CD4-positive, alpha-beta T cell treated with Interleukin-2 at 100 ng/mL for 4 hours (primary cell): ENCODE results near the gene BABAM2.
A peak's percentile ranks its signal among the peaks of the same experiment; 100 is the strongest.
"Not testable (repeated sequence)": the region's sequence is repeated elsewhere in the genome, so short reads cannot be mapped to it uniquely, and the experiment has no call there.

Experiments
- DNase-seq: peaks from one replicate; pipeline ENCODE4 v3.0.0-alpha.2; 2020; ENCODE audit warnings: low spot score

The BABAM2 gene

DNA sequence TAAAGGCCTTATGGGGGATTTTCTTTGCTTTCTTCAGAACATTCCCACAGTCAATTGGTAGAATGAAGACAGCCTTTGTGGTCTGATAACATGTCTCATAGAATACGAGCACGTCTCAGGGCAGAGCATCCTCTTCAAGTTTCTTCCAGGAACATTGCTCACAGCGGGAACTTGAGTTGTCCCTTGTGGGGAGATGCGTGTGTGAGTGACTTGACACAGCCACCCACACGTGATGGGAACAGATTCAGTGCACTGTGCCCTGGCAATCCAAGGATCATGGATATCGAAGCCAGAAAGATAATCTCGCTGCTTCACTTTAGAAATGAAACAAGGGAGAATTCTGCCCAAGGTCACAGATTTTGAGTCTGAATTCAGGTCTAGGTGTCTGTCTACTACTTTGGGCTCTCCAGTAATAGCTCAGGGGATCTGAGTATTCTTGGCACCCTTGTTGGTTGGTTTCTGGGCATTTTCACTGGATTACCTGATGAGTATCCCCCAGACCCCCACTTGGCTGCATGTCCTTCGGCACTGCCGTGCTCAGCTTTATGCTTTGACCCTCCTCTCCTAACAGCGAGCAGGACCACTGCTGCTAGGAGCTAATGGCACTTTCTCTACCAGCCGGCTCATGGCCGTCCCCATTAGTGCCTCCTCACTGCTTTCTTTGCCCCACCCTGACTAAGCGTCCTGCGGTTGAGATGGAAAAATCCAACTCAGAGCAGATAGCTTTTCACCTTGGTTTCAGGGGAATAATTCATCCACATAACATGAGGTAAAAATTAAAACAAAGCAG is 426.2 kb downstream of the BABAM2 start:
- no peak for DNase-seq

DNA sequence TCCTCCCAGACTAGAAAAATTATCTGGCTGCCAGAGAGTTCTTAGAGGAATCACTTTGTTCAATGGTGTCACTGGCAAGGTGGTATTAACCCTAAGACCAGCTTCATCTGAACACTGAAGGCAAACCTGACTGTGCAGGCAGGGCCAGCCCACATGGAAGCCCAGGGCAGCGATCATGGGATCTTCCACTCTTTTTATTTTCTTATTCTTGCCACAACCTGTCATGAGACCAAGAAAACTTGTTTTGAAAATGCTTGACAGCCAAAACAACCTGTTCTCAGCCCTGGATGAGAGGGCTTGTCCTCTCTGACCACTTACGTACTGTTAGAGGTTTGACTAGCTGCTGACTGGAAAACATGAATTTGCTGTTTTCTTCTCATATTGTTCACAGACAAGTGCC is 426.9 kb downstream of the BABAM2 start:
- no peak for DNase-seq

DNA sequence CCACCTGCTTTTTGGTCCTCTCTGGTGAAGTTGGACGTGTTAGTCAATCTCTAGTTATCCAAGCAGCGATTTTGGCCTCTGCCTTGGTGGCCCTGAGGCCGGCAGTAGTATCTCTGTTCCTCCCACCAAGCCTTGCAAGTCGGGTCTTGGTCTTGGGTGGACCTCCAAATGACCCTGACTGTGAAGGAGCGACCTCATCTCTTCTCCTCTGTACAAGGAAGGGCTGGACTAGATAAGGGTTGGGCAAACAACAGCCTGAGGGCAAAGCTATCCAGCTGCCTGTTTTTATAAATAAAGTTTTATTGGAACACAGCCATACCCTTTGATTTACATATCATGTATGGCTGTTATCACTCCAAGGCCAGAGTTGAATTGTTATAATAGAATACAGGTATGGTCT is 427.5 kb downstream of the BABAM2 start:
- no peak for DNase-seq

DNA sequence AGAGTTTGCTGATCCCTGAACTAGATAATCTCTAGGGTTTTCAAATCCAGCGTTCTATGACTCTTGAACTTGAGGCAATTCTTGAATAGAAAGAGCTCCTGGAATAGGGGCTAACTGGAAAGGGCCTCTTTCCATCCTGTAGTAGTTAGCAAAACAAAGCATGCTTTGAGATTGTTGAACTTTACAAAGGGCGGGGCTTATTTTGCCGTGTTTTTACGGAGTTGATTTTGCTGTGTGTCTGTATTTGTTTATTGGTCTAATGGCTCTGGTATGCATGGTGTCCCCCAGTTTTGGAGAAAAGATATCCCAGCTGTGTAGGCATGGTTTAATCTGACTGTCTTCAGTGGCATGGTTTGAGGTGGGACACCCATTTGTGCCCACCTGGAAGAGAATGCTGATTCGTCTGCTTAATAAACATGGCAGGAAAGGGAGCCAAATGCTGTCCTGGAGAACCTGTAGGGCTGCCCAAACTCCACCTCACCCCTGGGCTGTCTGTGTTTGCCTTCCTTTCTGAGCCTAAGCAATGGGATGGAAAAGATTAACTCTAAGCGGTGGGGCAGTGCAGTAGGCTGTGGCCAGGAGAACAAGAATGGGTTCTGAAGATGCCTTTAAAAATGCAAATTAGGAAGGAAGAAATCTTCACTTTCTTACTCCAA is 428.1 kb downstream of the BABAM2 start:
- no peak for DNase-seq

DNA sequence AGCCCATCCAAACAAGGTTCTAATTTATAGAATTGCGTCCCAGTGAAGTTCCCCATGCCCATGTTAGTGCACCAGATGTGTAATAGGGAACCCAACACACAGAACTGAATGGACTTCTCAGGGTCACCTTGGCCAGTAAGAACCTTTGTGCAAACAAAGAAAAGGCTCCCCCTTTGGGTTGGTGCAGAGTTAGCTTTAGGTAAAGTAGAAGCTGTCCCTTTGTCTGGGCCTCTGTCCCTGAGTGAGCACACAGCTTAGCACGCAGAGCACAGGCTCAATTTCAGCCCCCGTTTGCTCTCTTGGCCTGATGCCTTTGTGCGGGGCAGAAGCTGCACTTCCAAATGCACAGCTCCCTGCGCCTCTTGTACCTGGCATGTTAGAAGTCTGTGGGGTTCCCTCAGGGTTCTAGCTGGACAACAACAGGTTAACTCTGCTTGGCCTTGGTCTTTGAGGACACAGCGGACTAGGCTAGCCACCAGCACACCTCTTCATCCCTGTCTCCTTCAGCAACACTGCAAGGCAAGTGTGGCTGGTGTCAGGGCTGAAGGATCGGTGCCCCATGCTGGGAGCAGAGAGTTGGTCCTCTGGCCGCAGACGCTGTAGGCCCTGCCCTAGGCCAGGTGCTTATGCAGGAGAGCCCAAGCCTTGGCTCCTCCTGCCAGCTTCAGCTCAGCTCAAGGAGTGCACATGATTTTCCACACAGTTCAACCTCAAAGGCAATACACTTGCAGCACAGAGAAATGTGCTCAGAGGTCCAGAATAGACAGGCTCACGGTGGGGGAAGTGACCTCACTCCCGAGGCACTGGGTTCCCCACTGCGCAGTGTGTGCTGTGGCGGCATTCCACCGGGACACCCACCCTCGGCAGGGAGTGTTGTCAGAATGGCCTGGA is 428.8 kb downstream of the BABAM2 start:
- no peak for DNase-seq

DNA sequence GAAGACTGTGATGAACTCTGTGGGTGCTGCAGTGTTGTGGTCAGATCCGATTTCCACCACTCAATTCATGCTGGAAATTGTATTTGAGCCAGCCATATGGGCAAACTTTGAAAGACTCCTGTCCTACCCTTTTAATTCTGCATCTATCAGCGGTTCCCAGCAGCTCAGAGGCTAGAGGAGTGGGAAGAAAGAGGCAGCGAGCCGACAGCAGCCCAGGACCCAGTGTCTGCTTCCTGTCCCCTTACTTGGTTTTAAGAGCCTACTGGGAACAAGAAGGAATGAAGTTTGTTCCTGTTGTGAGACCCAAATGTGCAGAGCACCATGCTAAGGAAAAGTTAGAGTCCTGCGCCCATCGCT is 429.5 kb downstream of the BABAM2 start:
- no peak for DNase-seq

DNA sequence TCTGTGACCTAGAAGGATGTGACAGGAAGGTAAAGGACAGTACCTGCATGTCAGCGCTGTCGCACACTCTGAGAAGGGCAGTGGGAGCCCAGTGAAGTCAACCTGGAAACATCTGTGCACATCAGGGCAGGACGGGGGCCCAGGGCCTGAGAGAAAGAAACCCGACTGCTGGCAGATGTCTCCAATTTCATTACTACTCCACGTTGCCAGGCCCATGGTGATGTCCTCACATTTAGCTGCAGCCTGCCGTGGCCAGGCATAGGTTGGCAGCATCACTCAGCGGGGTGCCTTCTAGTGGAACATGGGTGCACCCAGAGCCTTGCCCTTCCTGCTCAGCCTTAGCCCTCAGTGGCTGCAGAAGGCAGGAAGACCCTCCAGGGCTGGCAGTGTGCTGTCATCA is 429.8 kb downstream of the BABAM2 start:
- DNase-seq, result no peak

DNA sequence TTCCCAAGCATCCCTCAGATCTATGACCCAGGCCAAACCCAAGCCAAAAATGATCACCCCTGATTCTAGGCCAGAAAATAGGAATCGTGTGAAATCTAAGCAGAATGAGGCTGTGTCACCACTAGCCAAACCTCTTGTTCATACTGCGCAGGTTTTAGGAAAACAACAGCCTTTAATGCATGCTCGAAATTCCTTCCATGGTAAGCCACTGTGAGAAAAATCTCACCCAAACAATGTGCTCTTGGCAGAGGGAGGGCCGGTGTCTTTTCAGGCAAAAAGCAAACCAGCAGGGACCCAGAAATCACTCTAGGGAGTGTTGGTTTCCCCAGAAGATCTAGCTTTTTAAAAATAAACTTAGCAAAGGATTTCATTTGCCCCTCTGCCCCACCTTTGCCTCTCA is 430.9 kb downstream of the BABAM2 start:
- no peak for DNase-seq

DNA sequence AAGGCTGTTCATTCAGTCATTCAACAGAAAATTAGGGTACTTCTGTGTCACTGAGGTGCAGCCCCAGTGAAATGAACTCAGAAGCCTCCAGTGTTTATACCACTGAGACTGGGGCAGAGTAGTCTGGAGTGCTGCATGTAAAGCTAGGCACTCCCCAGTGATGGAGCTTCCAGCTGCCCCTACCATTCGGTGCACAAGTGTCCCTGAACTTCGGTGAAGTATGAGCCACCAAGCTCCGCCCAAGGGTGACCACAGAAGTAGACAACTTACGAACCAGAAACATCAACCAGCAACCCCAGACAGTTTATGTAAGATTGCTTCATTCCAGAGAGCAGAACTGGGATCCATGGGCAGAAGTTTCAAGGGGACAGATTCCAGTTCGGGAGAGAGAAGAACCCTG is 431.5 kb downstream of the BABAM2 start:
- no peak for DNase-seq

DNA sequence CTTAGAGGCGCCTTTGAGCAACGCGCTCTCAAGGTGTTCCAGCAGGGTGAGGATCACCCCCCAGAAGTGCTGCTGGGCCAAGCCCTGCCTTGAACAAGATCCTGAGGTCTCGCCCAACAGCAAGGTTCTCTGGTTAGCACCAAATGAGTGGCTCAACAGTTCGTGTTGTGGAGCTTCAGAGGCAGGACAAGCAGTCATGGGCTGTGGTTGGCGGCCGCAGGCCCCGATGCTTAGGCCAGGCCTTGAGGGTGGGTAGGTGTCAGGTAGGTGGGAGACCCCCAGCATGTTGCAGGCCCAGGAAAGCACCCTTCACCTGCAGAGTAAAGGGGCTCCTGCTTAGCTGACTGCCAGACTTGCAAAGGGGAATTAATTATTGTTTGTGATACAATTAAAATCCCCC is 431.9 kb downstream of the BABAM2 start:
- DNase-seq, result no peak

DNA sequence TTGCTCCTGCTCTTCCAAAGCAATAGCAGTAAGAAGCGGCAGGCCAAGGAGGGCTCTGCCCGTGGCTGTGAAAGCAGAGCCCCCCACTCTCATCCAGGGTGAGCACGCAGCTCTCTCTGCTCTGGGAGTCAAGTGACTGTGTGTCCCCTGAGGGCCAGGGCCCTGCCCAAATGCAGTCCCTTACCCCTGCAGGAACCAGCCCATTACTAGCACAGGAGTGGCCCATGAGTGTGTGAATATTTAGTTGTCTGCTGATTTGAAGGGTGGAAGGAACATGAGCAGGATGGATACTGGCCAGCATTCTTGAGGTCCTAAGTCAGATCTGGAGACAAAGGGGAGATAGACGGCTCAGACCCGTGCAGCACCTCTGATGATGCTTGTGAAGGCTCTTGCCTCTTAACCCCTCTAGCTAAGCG is 432.5 kb downstream of the BABAM2 start:
- DNase-seq, result no peak

DNA sequence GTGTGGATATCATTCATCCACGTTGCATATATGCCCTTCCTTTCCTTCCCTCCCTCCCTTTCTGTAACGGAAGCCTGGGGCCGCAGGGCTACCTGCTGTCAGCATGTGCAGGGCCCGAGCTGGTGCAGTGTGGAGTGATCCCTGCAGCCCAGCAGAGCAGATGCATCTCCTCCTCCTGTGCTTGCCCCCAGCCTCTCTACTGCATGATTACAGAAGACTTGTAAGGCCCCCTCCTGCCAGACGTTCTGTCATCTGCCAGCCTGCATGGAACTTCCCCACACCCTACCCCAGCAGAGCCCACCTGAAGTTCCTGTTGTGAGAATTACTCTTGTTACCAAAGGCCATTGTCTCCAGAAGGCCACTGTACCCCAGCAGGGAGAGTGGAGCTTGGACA is 434.6 kb downstream of the BABAM2 start:
- DNase-seq, result no peak

DNA sequence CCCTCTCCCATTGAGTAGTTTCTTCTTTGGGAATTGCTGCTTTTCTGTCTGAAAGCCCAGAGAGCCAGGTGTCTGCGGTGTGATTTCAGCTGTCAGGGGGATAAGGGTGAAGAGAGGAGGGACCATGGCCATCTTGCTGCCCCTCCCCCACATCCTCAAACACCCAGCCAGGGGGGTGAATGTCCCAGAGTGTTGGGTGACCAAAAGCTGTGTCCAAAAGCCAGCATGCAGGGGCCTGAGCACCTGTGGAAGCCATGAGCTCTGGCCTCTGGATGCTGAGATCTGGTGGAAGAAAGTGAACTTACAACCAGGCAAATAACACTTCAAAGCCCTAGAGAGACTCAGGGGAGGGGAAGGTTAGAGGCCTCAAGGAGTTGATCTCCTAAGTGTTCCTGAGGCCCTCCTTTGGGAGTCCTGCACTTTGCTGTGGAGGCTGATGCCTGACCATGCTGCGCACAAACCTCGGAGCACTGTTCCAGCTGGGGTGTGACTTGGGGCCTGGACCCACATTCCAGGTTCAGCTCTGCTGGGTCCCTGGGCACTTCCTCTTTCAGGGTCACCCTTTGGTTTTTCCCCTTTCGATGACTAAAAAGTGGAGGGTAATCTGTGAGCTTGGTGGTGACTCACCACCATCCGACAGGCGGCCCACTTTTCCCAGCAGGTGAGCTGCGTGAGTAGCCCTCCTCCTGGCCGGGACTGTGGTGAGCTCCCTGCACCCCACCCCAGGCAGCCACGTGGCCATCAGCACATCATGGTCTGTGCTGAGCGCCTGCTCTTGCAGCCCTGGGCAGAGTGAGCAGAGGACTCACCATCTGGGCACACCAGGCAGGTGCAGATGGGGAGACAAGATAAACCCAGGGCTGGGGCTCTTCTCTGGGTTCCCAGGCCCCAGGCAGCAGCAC is 435.3 kb downstream of the BABAM2 start:
- DNase-seq, result peak; percentile 2

DNA sequence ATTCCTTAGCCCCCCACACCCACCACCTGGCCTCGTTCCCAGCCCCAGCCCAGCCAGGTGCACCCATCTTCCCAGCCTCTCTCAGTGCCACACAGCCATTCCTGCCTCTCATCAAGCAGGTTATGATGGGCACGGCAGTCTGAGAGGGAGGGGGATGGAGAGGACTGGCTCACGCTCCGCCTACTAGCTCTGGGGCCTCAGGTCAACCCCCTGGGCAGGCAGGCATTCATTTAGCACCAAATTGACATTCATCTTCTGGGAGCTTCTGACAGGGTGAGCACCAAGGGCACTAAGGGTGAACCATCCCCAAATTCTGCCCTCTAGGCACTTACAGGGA is 435.9 kb downstream of the BABAM2 start:
- no peak for DNase-seq

DNA sequence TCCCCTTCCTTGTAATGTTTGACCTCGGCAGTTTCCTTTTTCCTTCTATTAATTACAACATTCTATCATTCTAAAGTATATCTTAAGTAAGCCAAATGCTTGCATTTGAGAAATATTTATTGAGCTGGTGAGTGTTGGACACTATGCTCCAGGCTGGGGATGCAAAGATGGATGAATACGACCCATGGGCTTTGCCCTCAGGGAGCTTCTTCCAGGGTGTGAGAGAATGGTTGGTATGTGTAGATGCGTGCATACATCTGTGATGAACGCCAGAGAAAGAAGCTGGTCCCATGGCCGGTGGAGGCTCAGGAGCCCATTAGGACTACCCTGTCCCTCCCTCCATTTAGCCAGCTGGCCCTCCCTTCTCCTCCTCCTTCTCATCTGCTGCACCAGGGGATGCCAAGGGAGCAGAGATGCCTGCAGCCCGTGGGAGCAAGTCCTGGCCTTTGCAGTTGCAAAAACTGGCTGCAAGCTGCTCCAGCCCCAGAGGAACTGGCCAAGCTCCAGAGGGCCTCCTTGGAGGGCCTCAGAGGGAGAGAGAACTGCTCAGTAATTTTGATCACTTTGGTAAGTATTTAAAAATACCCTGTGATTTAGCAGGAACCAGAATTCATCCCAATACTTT is 436.5 kb downstream of the BABAM2 start:
- no peak for DNase-seq

DNA sequence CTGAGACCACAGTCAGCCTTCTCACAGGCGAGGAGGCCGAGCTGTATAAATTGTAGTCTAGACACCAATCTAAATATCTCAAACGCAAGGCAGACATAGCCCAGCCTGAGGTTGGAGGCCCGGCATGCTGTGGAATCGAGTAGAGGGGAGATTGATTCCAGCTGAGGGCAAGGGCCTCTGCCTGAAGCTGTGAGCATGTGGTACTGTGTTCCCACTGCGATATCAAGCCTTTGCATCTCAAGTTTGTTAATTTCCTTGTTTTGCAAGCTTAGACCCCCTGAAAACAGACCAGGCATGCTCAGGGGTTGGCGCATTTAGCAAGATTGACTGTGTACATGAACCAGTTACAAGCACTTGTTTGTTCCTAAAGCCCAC is 437.0 kb downstream of the BABAM2 start:
- DNase-seq, result no peak

DNA sequence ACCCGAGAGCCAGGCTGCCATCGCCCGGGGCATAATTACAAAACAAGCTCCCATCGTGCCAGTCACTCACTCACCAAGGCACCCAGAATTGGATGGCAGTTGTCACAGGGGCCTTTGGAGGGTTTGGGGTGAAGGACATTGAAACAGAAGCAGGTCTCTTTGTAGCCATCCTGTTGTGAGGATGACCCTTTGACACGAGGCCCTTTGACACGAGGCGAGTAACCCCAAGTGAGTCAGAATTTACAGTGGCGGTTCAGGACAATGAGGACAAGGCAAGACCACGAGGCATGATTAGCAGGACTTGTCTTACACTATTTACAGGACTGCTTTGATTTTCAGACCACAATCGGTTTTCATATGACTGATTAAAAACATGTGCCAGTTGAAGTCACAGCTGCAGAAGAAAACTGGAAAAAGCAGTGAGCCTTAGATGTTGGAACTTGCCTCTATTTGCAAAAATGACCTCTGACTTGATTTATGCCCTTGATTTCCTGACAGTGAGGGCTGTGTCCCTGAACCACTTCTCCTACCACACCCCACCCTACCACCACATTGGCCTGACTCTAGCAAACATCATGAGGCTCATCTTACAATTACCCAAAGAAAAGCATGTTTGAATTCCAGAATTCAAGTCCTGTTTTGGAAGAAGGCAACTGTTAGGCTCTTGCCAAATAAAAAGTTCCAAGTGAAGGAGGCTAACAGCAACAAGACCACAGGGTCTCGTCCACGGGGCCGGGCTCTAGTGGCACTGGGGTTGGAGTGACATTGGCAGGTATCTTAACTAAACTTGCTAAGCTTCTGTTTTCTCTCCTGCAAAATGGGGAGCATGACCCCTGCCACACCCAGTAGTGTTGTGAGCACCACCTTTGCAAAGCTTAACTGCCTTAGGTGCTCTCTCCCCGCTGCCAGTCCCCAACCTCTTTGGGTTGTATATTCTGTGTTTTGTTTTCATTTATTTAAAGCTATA is 437.7 kb downstream of the BABAM2 start:
- DNase-seq, result no peak

DNA sequence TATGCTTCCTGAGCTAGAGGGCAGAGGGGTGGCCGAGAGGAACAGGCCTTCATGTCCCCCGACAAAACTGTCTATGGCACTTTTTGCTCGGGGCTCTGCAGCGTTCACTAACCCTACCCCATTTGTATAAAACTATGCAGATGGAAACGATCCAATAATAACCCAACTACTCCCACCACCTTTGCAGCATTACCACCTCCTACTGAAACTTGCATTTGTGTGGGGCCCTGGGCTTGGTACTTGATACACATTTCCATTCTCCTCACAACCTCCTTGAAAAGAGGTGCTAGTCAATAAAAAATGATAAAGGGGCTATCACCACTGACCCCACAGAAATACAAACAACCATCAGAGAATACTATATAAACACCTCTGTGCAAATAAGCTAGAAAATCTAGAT is 438.7 kb downstream of the BABAM2 start:
- no peak for DNase-seq

DNA sequence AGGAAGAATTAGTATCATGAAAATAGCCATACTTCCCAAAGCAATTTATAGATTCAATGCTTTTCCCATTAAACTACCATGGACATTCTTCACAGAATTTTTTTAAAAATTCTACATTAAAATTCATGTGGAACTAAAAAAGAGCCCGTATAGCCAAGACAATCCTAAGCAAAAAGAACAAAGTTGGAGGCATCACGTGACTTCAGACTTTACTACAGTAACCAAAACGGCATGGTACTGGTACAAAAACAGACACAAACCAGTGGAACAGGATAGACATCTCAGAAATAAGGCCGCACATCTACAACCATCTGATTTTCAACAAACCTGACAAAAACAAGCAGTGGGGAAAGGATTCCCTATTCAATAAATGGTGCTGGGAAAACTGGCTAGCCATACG is 440.2 kb downstream of the BABAM2 start:
- DNase-seq, result not testable (repeated sequence)

DNA sequence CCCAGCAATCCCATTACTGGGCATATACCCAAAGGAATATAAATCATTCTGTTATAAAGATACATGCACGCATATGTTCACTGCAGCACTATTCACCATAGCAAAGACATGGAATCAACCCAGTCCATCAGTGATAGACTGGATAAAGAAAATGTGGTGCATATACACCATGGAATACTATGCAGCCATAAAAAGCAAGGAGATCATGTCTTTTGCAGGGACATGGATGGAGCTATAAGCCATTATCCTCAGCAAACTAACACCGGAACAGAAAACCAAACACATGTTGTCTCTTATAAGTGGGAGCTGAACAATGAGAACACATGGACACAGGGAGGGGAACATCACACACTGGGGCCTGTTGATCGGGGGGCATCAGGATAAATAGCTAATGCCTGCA is 441.3 kb downstream of the BABAM2 start:
- DNase-seq, result not testable (repeated sequence)
